B cell (primary cell): ENCODE results near the gene SLC6A1. TPM values are rescaled to one million over a fixed set of nuclear protein-coding genes. Genes with fewer than 3 reads are reported as not detected.

Experiments used
- ATAC-seq: fragments of 200-7000 bp; cut with Tn5 transposase; one replicate; pipeline ENCODE4 v1.10.0; 2021; ENCODE audit warnings: low read depth, mild to moderate bottlenecking, moderate number of reproducible peaks, moderate library complexity
- CTCF ChIA-PET: fragments of 350-600 bp; sonication (Branson Sonifier 250); formaldehyde crosslinking; loops from one replicate; lab custom pipeline; 2021; ENCODE audit warnings: antibody characterized with exemption, inconsistent platforms; lab: Charles Lee
- POLR2A ChIA-PET: fragments of 350-600 bp; sonication (Branson Sonifier 250); formaldehyde crosslinking; loops from one replicate; lab custom pipeline; 2021; ENCODE audit warnings: antibody characterized with exemption; lab: Charles Lee
- DNase-seq: peaks from one replicate; pipeline ENCODE4 v3.0.0; 2013
- H2AFZ ChIP-seq: 2 replicates; pipeline ENCODE4 v1.6.1; 2012; ENCODE audit warnings: mild to moderate bottlenecking, low read depth, low read length; ENCODE audit not compliant: insufficient read depth, poor library complexity, severe bottlenecking
- H3K27ac ChIP-seq, 2 donors: 1 replicate in 1 of 2; 2 replicates in 1 of 2; pipeline ENCODE4 v1.5.1; 2012 to 2013; ENCODE audit warnings: low read length in 2 of 2, mild to moderate bottlenecking in 2 of 2, moderate library complexity in 1 of 2
- H3K27me3 ChIP-seq, 4 experiments: fragments of 200-600 bp in 1 of 4; sonication (generic) in 1 of 4; replicated peaks in 1 of 4; 1 replicate in 2 of 4; 2 replicates in 2 of 4; pipeline versions ENCODE4 v1.6.1 to v1.7.0; 2013 to 2016; ENCODE audit warnings: low read length in 3 of 4, mild to moderate bottlenecking in 2 of 4, mixed read lengths in 1 of 4, moderate library complexity in 1 of 4; ENCODE audit not compliant: insufficient read depth in 4 of 4, control insufficient read depth in 3 of 4; ENCODE audit errors: control extremely low read depth in 1 of 4
- H3K36me3 ChIP-seq, 2 experiments: replicated peaks in 1 of 2; 1 replicate in 1 of 2; 2 replicates in 1 of 2; pipeline versions ENCODE4 v1.6.1 to v1.7.1; 2013; ENCODE audit warnings: low read length in 1 of 2; ENCODE audit not compliant: insufficient read depth in 2 of 2, control insufficient read depth in 1 of 2; ENCODE audit errors: control extremely low read depth in 1 of 2, extremely low read depth in 1 of 2
- H3K4me1 ChIP-seq, 2 donors: fragments of 200-600 bp in 1 of 2; sonication (generic) in 1 of 2; 1 replicate in 1 of 2; 2 replicates in 1 of 2; pipeline versions ENCODE4 v1.5.1 to v1.6.1; 2013 to 2017; ENCODE audit warnings: low read length in 2 of 2; ENCODE audit not compliant: control insufficient read depth in 2 of 2, insufficient read depth in 2 of 2
- H3K4me2 ChIP-seq: replicated peaks from 2 replicates; pipeline ENCODE3; 2012; ENCODE audit warnings: mild to moderate bottlenecking, low read depth, low read length; ENCODE audit not compliant: poor library complexity, severe bottlenecking
- H3K4me3 ChIP-seq, 5 experiments: fragments of 200-600 bp in 1 of 5; sonication (generic) in 1 of 5; 1 replicate in 3 of 5; 2 replicates in 2 of 5; pipeline versions ENCODE4 v1.5.1 to v1.7.0; 2011 to 2016; ENCODE audit warnings: low read length in 4 of 5, mild to moderate bottlenecking in 4 of 5, low read depth in 2 of 5, control low read depth in 1 of 5, moderate library complexity in 1 of 5; ENCODE audit not compliant: insufficient read depth in 1 of 5; ENCODE audit errors: control extremely low read depth in 1 of 5, extremely low read depth in 1 of 5
- H3K79me2 ChIP-seq: fragments of 200-600 bp; sonication (generic); one replicate; pipeline ENCODE4 v1.6.0; 2016; ENCODE audit warnings: low read length; ENCODE audit not compliant: control insufficient read depth, insufficient read depth
- H3K9ac ChIP-seq: fragments of 200-600 bp; sonication (generic); 2 replicates; pipeline ENCODE4 v1.6.1; 2017; ENCODE audit warnings: mild to moderate bottlenecking, low read length, moderate library complexity
- H3K9me3 ChIP-seq, 3 donors: one replicate each; pipeline versions ENCODE4 v1.6.1 to v1.7.1; 2013; ENCODE audit warnings: low read length in 2 of 3; ENCODE audit not compliant: control insufficient read depth in 2 of 3, insufficient read depth in 1 of 3; ENCODE audit errors: control extremely low read depth in 1 of 3
- H4K20me1 ChIP-seq: 2 replicates; pipeline ENCODE4 v1.6.0; 2012; ENCODE audit warnings: mild to moderate bottlenecking, low read length; ENCODE audit not compliant: insufficient read depth, control insufficient read depth, poor library complexity, severe bottlenecking
- H3K27ac Mint-ChIP-seq: one replicate; pipeline ENCODE4 v1.8.0; 2021; ENCODE audit warnings: mixed read lengths
- H3K27me3 Mint-ChIP-seq: one replicate; pipeline ENCODE4 v1.8.0; 2021; ENCODE audit warnings: mixed read lengths
- H3K4me1 Mint-ChIP-seq: one replicate; pipeline ENCODE4 v1.8.0; 2021; ENCODE audit warnings: mixed read lengths
- H3K4me3 Mint-ChIP-seq: one replicate; pipeline ENCODE4 v1.8.0; 2021; ENCODE audit warnings: mixed read lengths
- H3K9me3 Mint-ChIP-seq: one replicate; pipeline ENCODE4 v1.8.0; 2022; ENCODE audit warnings: mixed read lengths; ENCODE audit not compliant: insufficient read depth
- CTCF ChIP-seq: fragments of 200-600 bp; IDR thresholded peaks from one replicate; pipeline ENCODE4 v1.8.0; 2022; ENCODE audit warnings: antibody characterized with exemption, mild to moderate bottlenecking
- EZH2 ChIP-seq: IDR thresholded peaks from 2 replicates; pipeline ENCODE4 v1.6.1; 2012; ENCODE audit warnings: borderline replicate concordance, low read depth, mild to moderate bottlenecking, moderate library complexity, low read length; ENCODE audit not compliant: insufficient read depth, poor library complexity, severe bottlenecking
- WGBS: methylation state at CpG from one replicate; pipeline ENCODE4 v1.1.5; 2013; ENCODE audit warnings: missing lambda C conversion rate; ENCODE audit not compliant: insufficient coverage; 5-methylcytosine and 5-hydroxymethylcytosine counted together
- intact Hi-C: fragments of 100-400 bp; cut with micrococcal nuclease; formaldehyde crosslinking; loops from one replicate; pipeline ENCODE4 v1.10.0; 2022
- polyA plus RNA-seq: library from polyadenylated mRNA; depleted of rRNA; stranded (reverse); fragments of >200 nt; gene quantifications from 2 replicates; pipeline ENCODE4 v1.2.3, GENCODE V29; 2012
- total RNA-seq, 2 donors: library from RNA; stranded (reverse); fragments of 120-200 nt in 1 of 2; gene quantifications; 1 replicate in 1 of 2; 2 replicates in 1 of 2; pipeline versions ENCODE4 v1.2.3 to v1.2.4, GENCODE V29; 2013 to 2022

Gene SLC6A1
- total and polyA plus RNA-seq, 2 donors (not counting 1 experiment from before 2014, with no cell fraction given) = not detected

DNA sequence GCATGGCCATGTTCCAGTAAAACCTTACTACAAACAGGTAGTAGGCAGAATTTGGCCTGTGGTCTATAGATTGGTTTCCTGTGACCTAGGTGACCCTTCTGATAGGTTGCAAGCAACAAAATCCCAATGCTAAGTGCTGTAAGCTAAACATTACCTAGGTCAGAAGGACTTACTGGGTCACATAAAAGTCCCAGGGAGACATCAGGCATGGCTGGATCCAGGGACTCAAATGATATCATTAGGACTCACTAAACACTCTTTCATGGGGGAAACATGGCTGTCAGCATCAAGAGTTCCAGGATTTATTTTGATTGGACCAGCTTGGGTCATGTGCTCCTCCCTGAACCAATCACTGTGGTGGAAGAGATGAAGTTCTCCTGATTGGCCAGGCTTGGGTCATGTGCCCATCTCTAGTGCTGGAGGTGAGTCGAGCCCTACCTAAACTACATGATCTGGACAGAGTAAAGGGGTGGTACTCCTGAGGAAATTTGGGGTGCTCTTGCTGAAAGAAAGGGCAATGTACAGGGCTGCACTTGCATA, 16.8 kb upstream of the SLC6A1 start:
- Histone ChIP-seq H4K20me1 (no peaks in the 10 kb centered on the region), H3K36me3 (no peaks in the 10 kb centered on the region), H3K27ac (no peak overlapping the region), H3K4me3 (no peak overlapping the region), H3K4me2 (no peak overlapping the region), H3K79me2 (no peaks in the 10 kb centered on the region), H3K4me1 (no peaks in the 10 kb centered on the region), H2AFZ (no peak overlapping the region), H3K27me3 (peaks cover 0 to 8% (median 0%) of the 10 kb centered on the region in 4 experiments), H3K9ac (no peak overlapping the region), H3K9me3 (peaks cover 0 to 8% (median 0%) of the 10 kb centered on the region in 3 donors)
- ATAC-seq (no peak), DNase-seq (no peak)
- Mint-ChIP-seq H3K4me3 (no peak overlapping the region), H3K9me3 (no peaks in the 10 kb centered on the region), H3K27me3 (peaks cover 31% of the 10 kb centered on the region), H3K4me1 (no peaks in the 10 kb centered on the region), H3K27ac (no peak overlapping the region)
- TF ChIP-seq CTCF (no peak), EZH2 (no peak)
- ChIA-PET POLR2A (no interaction called here), CTCF (no interaction called here)
- intact Hi-C loops = no loop called here
- WGBS = 80% methylated on average over 1 of the region's 1 CpG

DNA sequence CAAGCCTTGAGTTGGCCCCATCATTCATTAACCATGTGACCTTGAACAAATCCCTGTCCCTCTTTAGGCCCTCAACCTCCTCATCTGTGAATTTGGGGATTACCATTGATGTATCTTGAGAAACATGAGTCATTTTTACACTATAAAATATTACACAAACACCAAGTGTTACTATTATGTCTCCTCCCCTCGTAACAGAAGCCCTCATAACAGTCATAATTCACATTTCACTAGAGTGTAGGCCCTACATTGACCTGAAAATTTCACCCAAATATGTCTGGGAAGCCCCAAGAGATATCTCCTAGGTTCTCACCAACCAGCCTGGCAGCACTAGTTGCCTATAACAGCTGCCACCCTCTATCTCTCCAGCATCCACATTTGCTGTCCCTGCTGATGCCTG, 15.8 kb upstream of the SLC6A1 start:
- no peak overlapping the region for H3K27ac Mint-ChIP-seq
- Histone ChIP-seq H3K79me2 (no peaks in the 10 kb centered on the region), H4K20me1 (no peaks in the 10 kb centered on the region), H3K27ac (no peak overlapping the region), H3K27me3 (peaks cover 0 to 8% (median 0%) of the 10 kb centered on the region in 4 experiments), H3K4me1 (no peaks in the 10 kb centered on the region), H3K9ac (no peak overlapping the region), H3K36me3 (no peaks in the 10 kb centered on the region), H2AFZ (no peak overlapping the region), H3K4me3 (no peak overlapping the region), H3K9me3 (peaks cover 0 to 8% (median 0%) of the 10 kb centered on the region in 3 donors), H3K4me2 (no peak overlapping the region)
- intact Hi-C loops = no loop called here
- no peak for DNase-seq
- H3K27me3 Mint-ChIP-seq = peaks cover 36% of the 10 kb centered on the region
- H3K4me3 Mint-ChIP-seq = no peak overlapping the region
- H3K9me3 Mint-ChIP-seq = no peaks in the 10 kb centered on the region
- POLR2A ChIA-PET = no interaction called here
- H3K4me1 Mint-ChIP-seq = no peaks in the 10 kb centered on the region
- 67% methylated on average over 1 of the region's 1 CpG for WGBS
- no peak for TF ChIP-seq EZH2
- TF ChIP-seq CTCF = no peak
- ATAC-seq = no peak
- CTCF ChIA-PET = no interaction called here
